HL-60 (cell line): ENCODE data around the gene BCL11A.

Source experiments
- DNase-seq, 2 experiments: peaks; one replicate each; pipeline ENCODE4 v3.0.0-alpha.2; 2010 to 2020; ENCODE audit warnings: low read depth in 1 of 2, low spot score in 1 of 2
- H3K27ac ChIP-seq: fragments of 250-450 bp; sonication (Bioruptor Pico); replicated peaks from 2 replicates; pipeline ENCODE4 v1.5.1; 2020; ENCODE audit warnings: mild to moderate bottlenecking, moderate library complexity
- H3K27me3 ChIP-seq: fragments of 250-450 bp; sonication (Bioruptor Pico); 2 replicates; pipeline ENCODE4 v1.5.1; 2021; ENCODE audit warnings: mild to moderate bottlenecking, moderate library complexity; ENCODE audit not compliant: insufficient read depth, poor library complexity, severe bottlenecking
- H3K4me3 ChIP-seq: replicated peaks from 2 replicates; pipeline ENCODE4 v1.5.1; 2011; ENCODE audit warnings: mild to moderate bottlenecking, control low read depth, low read length; ENCODE audit not compliant: insufficient read depth
- GABPA ChIP-seq: IDR thresholded peaks from 2 replicates; pipeline ENCODE4 v1.6.1; 2012; ENCODE audit warnings: low read depth
- POLR2AphosphoS5 ChIP-seq: IDR thresholded peaks from 2 replicates; pipeline ENCODE4 v1.6.1; 2012; ENCODE audit warnings: low read depth
- SPI1 ChIP-seq: IDR thresholded peaks from 2 replicates; pipeline ENCODE4 v1.6.1; 2012; ENCODE audit warnings: low read depth, mild to moderate bottlenecking, borderline replicate concordance
- TF ChIP-seq, protein P1 (sequence below): IDR thresholded peaks from one replicate; pipeline ENCODE4 v1.5.1; 2011; ENCODE audit warnings: low read length, control low read depth, inconsistent platforms; ENCODE audit not compliant: insufficient read depth
- TF ChIP-seq, protein P2 (sequence below): IDR thresholded peaks from 2 replicates; pipeline ENCODE4 v1.6.1; 2012; ENCODE audit warnings: low read depth; ENCODE audit not compliant: insufficient replicate concordance

Gene BCL11A

GRCh38 chr2:60541056-60541651 lies 12.3 kb downstream of the BCL11A start:
- Histone ChIP-seq H3K4me3 (no peak overlapping the region), H3K27ac (no peak overlapping the region), H3K27me3 (no peaks in the 10 kb centered on the region)
- TF ChIP-seq, protein P1, sequence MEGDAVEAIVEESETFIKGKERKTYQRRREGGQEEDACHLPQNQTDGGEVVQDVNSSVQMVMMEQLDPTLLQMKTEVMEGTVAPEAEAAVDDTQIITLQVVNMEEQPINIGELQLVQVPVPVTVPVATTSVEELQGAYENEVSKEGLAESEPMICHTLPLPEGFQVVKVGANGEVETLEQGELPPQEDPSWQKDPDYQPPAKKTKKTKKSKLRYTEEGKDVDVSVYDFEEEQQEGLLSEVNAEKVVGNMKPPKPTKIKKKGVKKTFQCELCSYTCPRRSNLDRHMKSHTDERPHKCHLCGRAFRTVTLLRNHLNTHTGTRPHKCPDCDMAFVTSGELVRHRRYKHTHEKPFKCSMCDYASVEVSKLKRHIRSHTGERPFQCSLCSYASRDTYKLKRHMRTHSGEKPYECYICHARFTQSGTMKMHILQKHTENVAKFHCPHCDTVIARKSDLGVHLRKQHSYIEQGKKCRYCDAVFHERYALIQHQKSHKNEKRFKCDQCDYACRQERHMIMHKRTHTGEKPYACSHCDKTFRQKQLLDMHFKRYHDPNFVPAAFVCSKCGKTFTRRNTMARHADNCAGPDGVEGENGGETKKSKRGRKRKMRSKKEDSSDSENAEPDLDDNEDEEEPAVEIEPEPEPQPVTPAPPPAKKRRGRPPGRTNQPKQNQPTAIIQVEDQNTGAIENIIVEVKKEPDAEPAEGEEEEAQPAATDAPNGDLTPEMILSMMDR, result no peak
- no peak for TF ChIP-seq POLR2AphosphoS5
- no peak for TF ChIP-seq SPI1
- TF ChIP-seq, protein P2, sequence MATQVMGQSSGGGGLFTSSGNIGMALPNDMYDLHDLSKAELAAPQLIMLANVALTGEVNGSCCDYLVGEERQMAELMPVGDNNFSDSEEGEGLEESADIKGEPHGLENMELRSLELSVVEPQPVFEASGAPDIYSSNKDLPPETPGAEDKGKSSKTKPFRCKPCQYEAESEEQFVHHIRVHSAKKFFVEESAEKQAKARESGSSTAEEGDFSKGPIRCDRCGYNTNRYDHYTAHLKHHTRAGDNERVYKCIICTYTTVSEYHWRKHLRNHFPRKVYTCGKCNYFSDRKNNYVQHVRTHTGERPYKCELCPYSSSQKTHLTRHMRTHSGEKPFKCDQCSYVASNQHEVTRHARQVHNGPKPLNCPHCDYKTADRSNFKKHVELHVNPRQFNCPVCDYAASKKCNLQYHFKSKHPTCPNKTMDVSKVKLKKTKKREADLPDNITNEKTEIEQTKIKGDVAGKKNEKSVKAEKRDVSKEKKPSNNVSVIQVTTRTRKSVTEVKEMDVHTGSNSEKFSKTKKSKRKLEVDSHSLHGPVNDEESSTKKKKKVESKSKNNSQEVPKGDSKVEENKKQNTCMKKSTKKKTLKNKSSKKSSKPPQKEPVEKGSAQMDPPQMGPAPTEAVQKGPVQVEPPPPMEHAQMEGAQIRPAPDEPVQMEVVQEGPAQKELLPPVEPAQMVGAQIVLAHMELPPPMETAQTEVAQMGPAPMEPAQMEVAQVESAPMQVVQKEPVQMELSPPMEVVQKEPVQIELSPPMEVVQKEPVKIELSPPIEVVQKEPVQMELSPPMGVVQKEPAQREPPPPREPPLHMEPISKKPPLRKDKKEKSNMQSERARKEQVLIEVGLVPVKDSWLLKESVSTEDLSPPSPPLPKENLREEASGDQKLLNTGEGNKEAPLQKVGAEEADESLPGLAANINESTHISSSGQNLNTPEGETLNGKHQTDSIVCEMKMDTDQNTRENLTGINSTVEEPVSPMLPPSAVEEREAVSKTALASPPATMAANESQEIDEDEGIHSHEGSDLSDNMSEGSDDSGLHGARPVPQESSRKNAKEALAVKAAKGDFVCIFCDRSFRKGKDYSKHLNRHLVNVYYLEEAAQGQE, result no peak
- no peak for TF ChIP-seq GABPA
- no peak for DNase-seq

GRCh38 chr2:60540074-60540473 lies 13.4 kb downstream of the BCL11A start:
- no peak for DNase-seq
- no peaks in the 10 kb centered on the region for H3K27me3 ChIP-seq
- no peak overlapping the region for H3K27ac ChIP-seq
- H3K4me3 ChIP-seq, result no peak overlapping the region
- TF ChIP-seq POLR2AphosphoS5 (no peak), SPI1 (no peak), GABPA (no peak)
- TF ChIP-seq, protein P1, result no peak
- TF ChIP-seq, protein P2, result no peak

DNA sequence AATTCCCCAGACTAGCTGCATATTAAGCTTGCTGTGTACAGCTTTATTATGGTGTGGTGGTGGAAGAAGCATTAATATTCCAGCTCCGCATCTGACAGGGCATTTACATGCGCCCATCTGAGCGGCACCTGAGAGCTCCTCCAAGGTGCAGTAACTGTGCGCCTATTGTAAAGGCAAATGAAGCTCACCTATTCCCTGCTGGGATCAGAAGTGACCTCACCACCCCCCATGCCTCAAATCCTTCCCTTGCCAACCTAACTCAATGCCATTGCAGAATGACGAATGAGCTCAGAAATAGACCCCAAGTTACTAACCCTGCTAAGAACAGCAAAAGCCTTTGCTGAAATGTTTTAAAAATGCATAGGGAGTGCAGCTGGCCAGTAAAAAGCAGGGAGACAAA lies 14.3 kb downstream of the BCL11A start:
- Histone ChIP-seq H3K4me3 (no peak overlapping the region), H3K27me3 (no peaks in the 10 kb centered on the region), H3K27ac (no peak overlapping the region)
- no peak for DNase-seq
- TF ChIP-seq, protein P1, result no peak
- TF ChIP-seq SPI1 (no peak), GABPA (no peak), POLR2AphosphoS5 (no peak)
- TF ChIP-seq, protein P2, result no peak
